Psoas muscle (tissue), 8 donors: ENCODE measurements around the gene LY9. TPM values are rescaled to one million over a fixed set of nuclear protein-coding genes. Genes with fewer than 3 reads are reported as not detected.
"Not testable (repeated sequence)": the region's sequence is repeated elsewhere in the genome, so short reads cannot be mapped to it uniquely, and the experiment has no call there.

Source experiments
- ATAC-seq, 4 donors: fragments of 200-7000 bp; cut with Tn5 transposase; one replicate each; pipeline ENCODE4 v1.9.1; 2020; ENCODE audit warnings: moderate library complexity in 3 of 4, mild to moderate bottlenecking in 2 of 4
- DNase-seq, 2 donors: peaks; one replicate each; pipeline ENCODE4 v3.0.0-alpha.2; 2020
- H3K27ac ChIP-seq: fragments of 200-600 bp; one replicate; pipeline ENCODE4 v1.8.0; 2022
- H3K27me3 ChIP-seq, 3 donors: fragments of 200-600 bp in 1 of 3; one replicate each; pipeline versions ENCODE4 v1.6.1 to v1.8.0; 2013 to 2022; ENCODE audit warnings: low read length in 2 of 3, mild to moderate bottlenecking in 2 of 3, moderate library complexity in 1 of 3; ENCODE audit not compliant: insufficient read depth in 3 of 3
- H3K36me3 ChIP-seq, 2 donors: fragments of 200-600 bp in 1 of 2; one replicate each; pipeline versions ENCODE4 v1.6.1 to v1.8.0; 2013 to 2022; ENCODE audit warnings: low read depth in 1 of 2, mild to moderate bottlenecking in 1 of 2, moderate library complexity in 1 of 2; ENCODE audit not compliant: insufficient read depth in 1 of 2
- H3K4me1 ChIP-seq: fragments of 200-600 bp; one replicate; pipeline ENCODE4 v1.8.0; 2022
- H3K4me3 ChIP-seq: fragments of 200-600 bp; one replicate; pipeline ENCODE4 v1.8.0; 2022; ENCODE audit warnings: mild to moderate bottlenecking
- H3K9me3 ChIP-seq: fragments of 200-600 bp; one replicate; pipeline ENCODE4 v1.8.0; 2022
- WGBS, 3 donors: extraction: QIAGEN DNeasy Blood & Tissue Kit; methylation state at CpG; one replicate each; pipeline versions ENCODE4 v1.1.6 to v1.1.7; 2013; 5-methylcytosine and 5-hydroxymethylcytosine counted together
- intact Hi-C, 2 donors: fragments of 100-400 bp; cut with DNase I; formaldehyde crosslinking; loops; one replicate each; pipeline versions ENCODE4 v1.11.0 to v1.14.2; 2022
- polyA plus RNA-seq, 3 donors: library from polyadenylated mRNA; stranded (reverse); fragments of 200-250 nt; gene quantifications; one replicate each; pipeline ENCODE4 v1.2.3, GENCODE V29; 2013
- total RNA-seq, 4 donors: library from RNA; stranded (reverse); fragmentation: NEBNext Ultra II Directional in 2 of 4; extraction: Animal tissue kit (Norgen Biotek cat#: 25700) in 2 of 4; gene quantifications; one replicate each; pipeline versions ENCODE4 v1.2.1 to v1.2.4, GENCODE V29; 2021 to 2023
- TF ChIP-seq, protein P1 (sequence below): fragments of 200-600 bp; IDR thresholded peaks from one replicate; pipeline ENCODE4 v1.8.0; 2022; ENCODE audit warnings: antibody characterized with exemption
- donor health status: healthy with polysubstance abuse.
- donor health status: DM: no; HTN: no; CAD: no; lungs with moderate emphysema.
- donor health status: Bipolar disorder and iron deficiency.
- donor health status: healthy.
- donor health status: DM: yes; HTN: yes; CAD: no.
- donor health status: DM: no; HTN: no; CAD: no.
- donor health status: DM: no; HTN: no; CAD: no.
- donor health status: DM: yes; HTN: yes; CAD: no.

LY9 gene
- total and polyA plus RNA-seq, 7 donors: 0.06 to 0.49 (median 0.27) TPM; not detected in 2

DNA sequence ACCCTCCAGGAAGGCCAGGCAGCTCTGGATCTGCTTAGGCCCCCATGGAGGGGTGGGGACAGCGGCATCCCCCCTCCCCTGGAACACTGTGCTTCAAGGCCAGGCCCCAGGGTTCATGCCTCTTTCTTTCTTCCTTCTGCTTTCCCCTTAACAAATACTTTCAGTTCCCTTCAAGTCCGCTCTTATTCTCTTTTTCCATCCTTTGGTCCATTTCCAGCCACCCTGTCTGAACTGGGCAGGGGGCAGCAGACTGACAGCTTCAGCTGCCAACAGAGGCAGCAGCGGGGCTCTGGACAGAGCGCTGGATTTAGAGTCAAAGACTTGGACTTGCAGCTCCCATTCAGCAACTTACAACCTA is 67.8 kb downstream of the LY9 start:
- Histone ChIP-seq H3K27me3 (peaks cover 0 to 2% (median 0%) of the 10 kb centered on the region in 3 donors), H3K27ac (no peak overlapping the region), H3K9me3 (no peaks in the 10 kb centered on the region), H3K36me3 (no peaks in the 10 kb centered on the region), H3K4me3 (no peak overlapping the region), H3K4me1 (no peaks in the 10 kb centered on the region)
- ATAC-seq (no peak), DNase-seq (no peak)
- intact Hi-C loops: no loop called here
- TF ChIP-seq, protein P1, sequence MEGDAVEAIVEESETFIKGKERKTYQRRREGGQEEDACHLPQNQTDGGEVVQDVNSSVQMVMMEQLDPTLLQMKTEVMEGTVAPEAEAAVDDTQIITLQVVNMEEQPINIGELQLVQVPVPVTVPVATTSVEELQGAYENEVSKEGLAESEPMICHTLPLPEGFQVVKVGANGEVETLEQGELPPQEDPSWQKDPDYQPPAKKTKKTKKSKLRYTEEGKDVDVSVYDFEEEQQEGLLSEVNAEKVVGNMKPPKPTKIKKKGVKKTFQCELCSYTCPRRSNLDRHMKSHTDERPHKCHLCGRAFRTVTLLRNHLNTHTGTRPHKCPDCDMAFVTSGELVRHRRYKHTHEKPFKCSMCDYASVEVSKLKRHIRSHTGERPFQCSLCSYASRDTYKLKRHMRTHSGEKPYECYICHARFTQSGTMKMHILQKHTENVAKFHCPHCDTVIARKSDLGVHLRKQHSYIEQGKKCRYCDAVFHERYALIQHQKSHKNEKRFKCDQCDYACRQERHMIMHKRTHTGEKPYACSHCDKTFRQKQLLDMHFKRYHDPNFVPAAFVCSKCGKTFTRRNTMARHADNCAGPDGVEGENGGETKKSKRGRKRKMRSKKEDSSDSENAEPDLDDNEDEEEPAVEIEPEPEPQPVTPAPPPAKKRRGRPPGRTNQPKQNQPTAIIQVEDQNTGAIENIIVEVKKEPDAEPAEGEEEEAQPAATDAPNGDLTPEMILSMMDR: no peak
- WGBS, 3 donors: 67 to 79% (median 73%) methylated on average over 4 of the region's 4 CpGs

DNA sequence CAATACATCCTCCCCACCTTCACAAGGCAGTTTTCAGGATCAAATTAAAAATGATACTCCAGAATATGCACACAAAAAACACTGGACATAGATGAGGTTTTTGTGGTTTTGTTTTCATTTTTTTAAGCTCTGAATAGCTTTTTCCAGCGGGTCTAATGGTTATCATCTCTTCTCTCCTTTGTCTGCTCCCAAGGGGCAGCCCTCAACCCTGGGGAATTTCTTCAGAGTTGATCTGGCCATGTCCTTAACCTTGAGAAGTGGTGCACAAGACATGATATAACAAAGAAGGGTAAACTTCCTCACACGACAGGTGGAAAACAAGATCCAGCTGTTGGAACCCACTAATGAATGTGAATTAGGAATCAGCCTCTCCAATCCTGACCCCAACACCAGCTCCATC is 68.2 kb downstream of the LY9 start:
- Histone ChIP-seq H3K27me3 (peaks cover 0 to 2% (median 0%) of the 10 kb centered on the region in 3 donors), H3K4me1 (no peaks in the 10 kb centered on the region), H3K36me3 (no peaks in the 10 kb centered on the region), H3K9me3 (no peaks in the 10 kb centered on the region), H3K4me3 (no peak overlapping the region), H3K27ac (no peak overlapping the region)
- 64 to 82% (median 73%) methylated on average over 2 of the region's 2 CpGs for WGBS, 3 donors
- intact Hi-C loops: no loop called here
- TF ChIP-seq, protein P1: no peak
- no peak for ATAC-seq
- no peak for DNase-seq

DNA sequence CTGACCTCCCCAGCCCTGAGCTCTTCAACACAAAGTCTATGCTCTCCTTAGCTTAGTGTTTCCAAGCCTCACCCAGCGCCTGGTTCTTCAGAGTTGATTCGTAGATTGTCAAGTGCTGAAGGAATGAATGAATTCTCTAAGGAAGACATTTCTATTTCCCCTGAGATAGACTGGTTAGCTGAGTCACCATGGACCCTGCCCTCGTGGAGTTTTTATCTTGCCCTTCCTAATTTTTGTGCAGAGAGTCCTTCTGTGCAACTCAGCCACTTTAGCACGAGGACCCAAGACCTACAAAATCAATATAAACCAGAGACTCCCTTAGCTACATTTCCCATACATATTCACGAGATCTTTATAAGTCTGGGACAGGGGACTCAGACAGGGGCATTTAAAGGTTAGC is 69.4 kb downstream of the LY9 start:
- ATAC-seq (no peak), DNase-seq (no peak)
- H3K4me3 ChIP-seq: no peak overlapping the region
- WGBS, 3 donors: 78 to 86% (median 79%) methylated on average over 5 of the region's 5 CpGs
- H3K27ac ChIP-seq: no peak overlapping the region
- H3K36me3 ChIP-seq: no peaks in the 10 kb centered on the region
- H3K9me3 ChIP-seq: no peaks in the 10 kb centered on the region
- intact Hi-C loops: no loop called here
- TF ChIP-seq, protein P1: no peak
- no peaks in the 10 kb centered on the region for H3K4me1 ChIP-seq
- H3K27me3 ChIP-seq: peaks cover 0 to 2% (median 0%) of the 10 kb centered on the region in 3 donors

DNA sequence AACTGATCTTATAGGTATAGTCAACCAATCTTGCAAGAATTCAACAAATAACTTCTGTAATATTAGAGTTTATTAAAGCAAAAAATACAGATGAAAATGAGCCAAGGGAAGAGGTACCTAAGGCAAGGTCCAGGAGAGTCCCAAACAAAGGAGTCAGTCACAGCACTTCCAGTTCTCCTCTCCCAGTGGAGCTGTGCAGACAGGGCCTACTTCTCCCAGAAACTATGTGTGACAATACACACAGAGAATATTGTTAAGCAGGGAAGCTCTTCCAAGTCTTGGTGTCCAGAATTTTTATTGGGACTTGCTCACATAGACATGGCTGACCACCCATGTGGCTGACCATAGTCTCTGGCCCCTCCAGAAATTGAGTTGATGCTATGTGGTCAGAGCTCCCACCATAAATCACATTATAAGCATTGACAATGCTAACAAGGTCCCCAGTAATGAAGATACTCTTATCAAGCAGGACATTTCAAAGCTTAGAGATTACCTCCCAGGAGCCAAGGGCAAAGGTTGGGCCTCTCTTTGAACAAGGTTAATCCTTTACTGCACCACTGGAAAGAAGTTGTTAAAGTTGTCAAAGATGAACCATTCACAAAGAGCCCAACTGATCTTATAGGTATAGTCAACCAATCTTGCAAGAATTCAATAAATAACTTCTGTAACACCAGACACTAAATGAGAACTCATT is 70.2 kb downstream of the LY9 start:
- no peak overlapping the region for H3K4me3 ChIP-seq
- DNase-seq (no peak), ATAC-seq (no peak)
- H3K4me1 ChIP-seq: no peaks in the 10 kb centered on the region
- intact Hi-C loops: no loop called here
- no peaks in the 10 kb centered on the region for H3K27me3 ChIP-seq
- H3K36me3 ChIP-seq: no peaks in the 10 kb centered on the region
- no peak overlapping the region for H3K27ac ChIP-seq
- TF ChIP-seq, protein P1: no peak
- H3K9me3 ChIP-seq: no peaks in the 10 kb centered on the region

DNA sequence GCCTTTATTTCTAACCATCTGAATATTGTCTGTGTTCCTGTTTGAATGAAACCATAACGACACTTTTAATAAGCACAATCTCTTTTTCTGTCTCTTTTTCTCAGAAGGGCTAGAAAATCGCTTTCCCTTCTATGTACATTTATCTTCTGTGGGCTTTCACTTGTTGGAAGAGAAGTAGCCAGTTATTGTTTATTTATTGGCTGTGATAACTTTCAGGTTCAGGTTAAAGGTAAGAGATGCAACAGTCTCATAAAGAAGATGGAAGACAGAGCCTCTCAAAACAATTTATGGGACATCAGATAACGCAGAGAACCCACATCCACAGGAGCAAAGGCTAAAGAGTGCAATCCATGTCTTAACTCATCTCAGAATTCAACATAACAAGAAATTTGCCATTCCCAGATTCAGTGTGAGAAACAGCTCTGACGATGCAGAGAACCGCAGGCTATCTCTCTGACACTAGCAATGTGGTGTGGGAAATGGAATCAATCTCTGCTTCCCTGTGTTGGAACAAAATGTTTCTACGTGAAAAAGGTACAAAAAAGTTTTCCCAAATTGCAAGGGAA is 70.8 kb downstream of the LY9 start:
- Histone ChIP-seq H3K9me3 (no peaks in the 10 kb centered on the region), H3K4me3 (no peak overlapping the region), H3K36me3 (no peaks in the 10 kb centered on the region), H3K27me3 (no peaks in the 10 kb centered on the region), H3K4me1 (no peaks in the 10 kb centered on the region), H3K27ac (no peak overlapping the region)
- no peak for ATAC-seq
- TF ChIP-seq, protein P1: no peak
- intact Hi-C loops: no loop called here
- WGBS, 3 donors: 68 to 74% (median 70%) methylated on average over 6 of the region's 6 CpGs
- no peak for DNase-seq

DNA sequence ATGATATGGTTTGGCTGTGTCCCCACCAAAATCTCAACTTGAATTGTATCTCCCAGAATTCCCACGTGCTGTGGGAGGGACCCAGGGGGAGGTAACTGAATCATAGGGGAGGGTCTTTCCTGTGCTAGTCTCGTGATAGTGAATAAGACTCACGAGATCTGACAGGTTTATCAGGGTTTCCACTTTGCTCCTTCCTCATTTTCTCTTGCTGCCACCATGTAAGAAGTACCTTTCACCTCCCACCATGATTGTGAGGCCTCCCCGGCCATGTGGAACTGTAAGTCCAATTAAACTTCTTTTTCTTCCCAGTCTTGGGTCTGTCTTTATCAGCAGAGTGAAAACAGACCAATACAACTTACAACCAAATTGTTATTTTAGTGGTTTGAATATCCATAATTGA is 71.7 kb downstream of the LY9 start:
- 42 to 51% (median 42%) methylated on average over 4 of the region's 4 CpGs for WGBS, 3 donors
- intact Hi-C loops, H3K36me3 ChIP-seq, H3K9me3 ChIP-seq, ATAC-seq, DNase-seq, H3K4me1 ChIP-seq, H3K4me3 ChIP-seq, H3K27me3 ChIP-seq, H3K27ac ChIP-seq: not testable (repeated sequence)
